Measurements from ENCODE around the gene TBC1D5. TPM values are rescaled to one million over a fixed set of nuclear protein-coding genes. Genes with fewer than 3 reads are reported as not detected.

Gene TBC1D5
- total RNA-seq, 1 experiment from 2014 or later: 33.9 TPM

GRCh38 chr3:17190353-17191078, 551.9 kb downstream of the TBC1D5 start:
- ChIA-PET CTCF (no interaction called here), POLR2A (no interaction called here), RAD21 (ENCODE audit: low non-redundant PET in 1 of 2, low total read pairs in 2 of 2, uncharacterized antibody in 2 of 2, unreplicated experiment in 2 of 2) (no interaction called here)
- Histone ChIP-seq H3K27ac (ENCODE audit: low read depth, low read length) (no peak overlapping the region), H3K4me2 (ENCODE audit: low read length) (no peak overlapping the region), H3K9me2 (ENCODE audit: insufficient read depth) (no peaks in the 10 kb centered on the region), H2AFZ (ENCODE audit: low read depth, low read length, poor library complexity, severe bottlenecking) (no peak overlapping the region), H3K36me3 (ENCODE audit: control insufficient read depth in 1 of 2, insufficient read depth in 2 of 2, low read length in 2 of 2) (no peaks in the 10 kb centered on the region), H3K27me3 (ENCODE audit: insufficient read depth, low read length) (no peaks in the 10 kb centered on the region), H3K4me1 (ENCODE audit: control insufficient read depth in 1 of 2, insufficient read depth in 2 of 2, low read length in 2 of 2) (no peaks in the 10 kb centered on the region), H3K9me3 (ENCODE audit: control insufficient read depth in 1 of 2, insufficient read depth in 1 of 2, low read depth in 1 of 2, low read length in 2 of 2) (no peaks in the 10 kb centered on the region), H3K9ac (ENCODE audit: low read length) (no peak overlapping the region), H3K4me3 (replicated peaks in 1 of 2; ENCODE audit: low read depth in 1 of 2, low read length in 2 of 2) (no peak overlapping the region), H3K79me2 (ENCODE audit: insufficient read depth, low read length) (no peaks in the 10 kb centered on the region), H4K20me1 (ENCODE audit: insufficient read depth) (no peaks in the 10 kb centered on the region)
- DNase-seq (ENCODE audit: low read depth, low spot score) (no peak), ATAC-seq (no peak)
- intact Hi-C loops (cut with micrococcal nuclease): no loop called here
- BruUV-seq (replicated peaks): no TSS peak
- TF ChIP-seq, protein P1, sequence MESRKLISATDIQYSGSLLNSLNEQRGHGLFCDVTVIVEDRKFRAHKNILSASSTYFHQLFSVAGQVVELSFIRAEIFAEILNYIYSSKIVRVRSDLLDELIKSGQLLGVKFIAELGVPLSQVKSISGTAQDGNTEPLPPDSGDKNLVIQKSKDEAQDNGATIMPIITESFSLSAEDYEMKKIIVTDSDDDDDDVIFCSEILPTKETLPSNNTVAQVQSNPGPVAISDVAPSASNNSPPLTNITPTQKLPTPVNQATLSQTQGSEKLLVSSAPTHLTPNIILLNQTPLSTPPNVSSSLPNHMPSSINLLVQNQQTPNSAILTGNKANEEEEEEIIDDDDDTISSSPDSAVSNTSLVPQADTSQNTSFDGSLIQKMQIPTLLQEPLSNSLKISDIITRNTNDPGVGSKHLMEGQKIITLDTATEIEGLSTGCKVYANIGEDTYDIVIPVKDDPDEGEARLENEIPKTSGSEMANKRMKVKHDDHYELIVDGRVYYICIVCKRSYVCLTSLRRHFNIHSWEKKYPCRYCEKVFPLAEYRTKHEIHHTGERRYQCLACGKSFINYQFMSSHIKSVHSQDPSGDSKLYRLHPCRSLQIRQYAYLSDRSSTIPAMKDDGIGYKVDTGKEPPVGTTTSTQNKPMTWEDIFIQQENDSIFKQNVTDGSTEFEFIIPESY (IDR thresholded peaks at IDR 0.05; ENCODE audit: extremely low read depth, insufficient replicate concordance, low read length): no peak
- TF ChIP-seq CEBPB (IDR thresholded peaks at IDR 0.05; ENCODE audit: low read depth): no peak
- TF ChIP-seq SIN3A (IDR thresholded peaks at IDR 0.05; ENCODE audit: low read depth): no peak
- no peak for TF ChIP-seq SRF (IDR thresholded peaks at IDR 0.05; ENCODE audit: low read depth)
- no peak for TF ChIP-seq MAX (IDR thresholded peaks at IDR 0.05)
- no peak for TF ChIP-seq ATF3 (IDR thresholded peaks at IDR 0.05)
- no peak for TF ChIP-seq JUND (IDR thresholded peaks at IDR 0.05)
- no peak for TF ChIP-seq TCF7L2 (IDR thresholded peaks at IDR 0.05; ENCODE audit: borderline replicate concordance, extremely low read depth, insufficient read depth, insufficient read length)
- no peak for TF ChIP-seq REST (IDR thresholded peaks at IDR 0.05; ENCODE audit: low read depth)
- no peak for TF ChIP-seq CBX3 (IDR thresholded peaks at IDR 0.05; ENCODE audit: low read depth)
- TF ChIP-seq, protein P2, sequence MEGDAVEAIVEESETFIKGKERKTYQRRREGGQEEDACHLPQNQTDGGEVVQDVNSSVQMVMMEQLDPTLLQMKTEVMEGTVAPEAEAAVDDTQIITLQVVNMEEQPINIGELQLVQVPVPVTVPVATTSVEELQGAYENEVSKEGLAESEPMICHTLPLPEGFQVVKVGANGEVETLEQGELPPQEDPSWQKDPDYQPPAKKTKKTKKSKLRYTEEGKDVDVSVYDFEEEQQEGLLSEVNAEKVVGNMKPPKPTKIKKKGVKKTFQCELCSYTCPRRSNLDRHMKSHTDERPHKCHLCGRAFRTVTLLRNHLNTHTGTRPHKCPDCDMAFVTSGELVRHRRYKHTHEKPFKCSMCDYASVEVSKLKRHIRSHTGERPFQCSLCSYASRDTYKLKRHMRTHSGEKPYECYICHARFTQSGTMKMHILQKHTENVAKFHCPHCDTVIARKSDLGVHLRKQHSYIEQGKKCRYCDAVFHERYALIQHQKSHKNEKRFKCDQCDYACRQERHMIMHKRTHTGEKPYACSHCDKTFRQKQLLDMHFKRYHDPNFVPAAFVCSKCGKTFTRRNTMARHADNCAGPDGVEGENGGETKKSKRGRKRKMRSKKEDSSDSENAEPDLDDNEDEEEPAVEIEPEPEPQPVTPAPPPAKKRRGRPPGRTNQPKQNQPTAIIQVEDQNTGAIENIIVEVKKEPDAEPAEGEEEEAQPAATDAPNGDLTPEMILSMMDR (IDR thresholded peaks at IDR 0.05 in 2 of 3, conservative IDR thresholded peaks at IDR 0.05 in 1 of 3; ENCODE audit: borderline replicate concordance in 1 of 3, insufficient read depth in 1 of 3, low read depth in 2 of 3, low read length in 2 of 3): no peak
- TF ChIP-seq POLR2AphosphoS5 (IDR thresholded peaks at IDR 0.05; ENCODE audit: low read depth, low read length): no peak
- no peak for TF ChIP-seq YY1 (IDR thresholded peaks at IDR 0.05; ENCODE audit: extremely low read depth, insufficient replicate concordance, low read depth, low read length)
- no peak for TF ChIP-seq ELF1 (IDR thresholded peaks at IDR 0.05; ENCODE audit: borderline replicate concordance, low read depth)
- no peak for TF ChIP-seq EZH2phosphoT487 (IDR thresholded peaks at IDR 0.05; ENCODE audit: borderline replicate concordance)

Data from HCT116 (cell line).